H1 (cell line): ENCODE measurements around the gene MRTFB.

Source experiments
- CREB1 ChIP-seq: IDR thresholded peaks from 2 replicates; pipeline ENCODE4 v1.6.1; 2012; ENCODE audit warnings: inconsistent platforms
- EZH2 ChIP-seq: fragments of 200-600 bp; sonication (generic); IDR thresholded peaks from 2 replicates; pipeline ENCODE4 v1.7.1; 2012; ENCODE audit warnings: low read depth, mild to moderate bottlenecking, moderate library complexity, low read length, inconsistent platforms; ENCODE audit not compliant: severe bottlenecking
- GABPA ChIP-seq: IDR thresholded peaks from 2 replicates; pipeline ENCODE4 v1.6.1; 2011; ENCODE audit warnings: mild to moderate bottlenecking, low read length, moderate library complexity, borderline replicate concordance; ENCODE audit not compliant: insufficient read depth
- JUN ChIP-seq: IDR thresholded peaks from 2 replicates; pipeline ENCODE4 v1.6.1; 2011; ENCODE audit warnings: low read depth, mild to moderate bottlenecking, improper control_type of control experiment, low read length
- JUND ChIP-seq: IDR thresholded peaks from 2 replicates; pipeline ENCODE4 v1.6.1; 2011; ENCODE audit warnings: mild to moderate bottlenecking, improper control_type of control experiment, low read length
- POLR2A ChIP-seq, 2 experiments: IDR thresholded peaks; 1 replicate in 1 of 2; 2 replicates in 1 of 2; pipeline ENCODE4 v1.6.1; 2011; ENCODE audit warnings: low read depth in 2 of 2, low read length in 2 of 2, mild to moderate bottlenecking in 2 of 2; ENCODE audit errors: control extremely low read depth in 1 of 2
- POLR2AphosphoS5 ChIP-seq: IDR thresholded peaks from 2 replicates; pipeline ENCODE4 v1.6.1; 2011; ENCODE audit warnings: low read depth, low read length
- POU5F1 ChIP-seq: IDR thresholded peaks from 2 replicates; pipeline ENCODE4 v1.6.1; 2011; ENCODE audit warnings: low read depth, mild to moderate bottlenecking, low read length, moderate library complexity
- RFX5 ChIP-seq: IDR thresholded peaks from 2 replicates; pipeline ENCODE4 v1.6.1; 2011; ENCODE audit warnings: low read depth, low read length, improper control_type of control experiment, borderline replicate concordance
- RNF2 ChIP-seq: fragments of 200-900, 300-1000 bp; sonication (generic); IDR thresholded peaks from 2 replicates; pipeline ENCODE4 v1.7.1; 2016; ENCODE audit warnings: borderline replicate concordance, low read depth, mild to moderate bottlenecking, antibody characterized with exemption, low read length; ENCODE audit not compliant: poor library complexity, severe bottlenecking; ENCODE audit errors: missing control alignments
- TF ChIP-seq, protein P1 (sequence below), 3 experiments: IDR thresholded peaks; 1 replicate in 2 of 3; 2 replicates in 1 of 3; pipeline versions ENCODE4 v1.5.1 to v1.6.1; 2011; ENCODE audit warnings: low read length in 3 of 3, mild to moderate bottlenecking in 3 of 3, inconsistent platforms in 2 of 3, low read depth in 1 of 3, moderate library complexity in 1 of 3; ENCODE audit not compliant: insufficient read depth in 1 of 3; ENCODE audit errors: control extremely low read depth in 1 of 3

DNA sequence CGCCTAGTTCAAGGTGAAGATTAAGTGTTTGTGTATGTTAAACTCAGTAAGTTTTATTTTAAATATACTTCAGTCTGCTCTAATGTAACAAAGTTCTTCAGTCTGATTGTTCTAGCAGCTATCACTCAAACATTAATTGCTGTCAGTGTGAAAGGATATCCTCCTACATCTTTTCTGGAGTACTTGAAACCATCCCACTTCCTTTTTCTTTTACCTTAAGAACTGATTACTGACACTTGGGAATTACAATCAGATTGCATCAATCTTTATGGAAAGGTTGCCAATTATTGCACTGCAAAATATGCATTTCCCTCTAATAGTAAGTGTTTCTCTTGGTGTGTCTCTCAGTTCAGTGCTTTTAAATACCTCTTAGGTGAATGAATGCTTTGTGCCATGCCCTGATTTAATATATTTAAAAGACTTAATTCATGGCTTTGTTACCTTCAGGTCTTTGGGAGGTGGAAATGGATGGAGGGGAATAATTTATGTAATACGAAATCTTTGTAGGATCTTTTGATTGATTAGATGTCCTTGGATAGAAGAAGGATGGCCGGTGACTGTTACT, 16.6 kb downstream of the MRTFB start:
- no peak for TF ChIP-seq JUN
- TF ChIP-seq CREB1, result no peak
- TF ChIP-seq POLR2A (IDR thresholded peaks at IDR 0.05; ENCODE audit: control extremely low read depth in 1 of 2, low read depth in 2 of 2, low read length in 2 of 2), result no peak
- TF ChIP-seq, protein P1, sequence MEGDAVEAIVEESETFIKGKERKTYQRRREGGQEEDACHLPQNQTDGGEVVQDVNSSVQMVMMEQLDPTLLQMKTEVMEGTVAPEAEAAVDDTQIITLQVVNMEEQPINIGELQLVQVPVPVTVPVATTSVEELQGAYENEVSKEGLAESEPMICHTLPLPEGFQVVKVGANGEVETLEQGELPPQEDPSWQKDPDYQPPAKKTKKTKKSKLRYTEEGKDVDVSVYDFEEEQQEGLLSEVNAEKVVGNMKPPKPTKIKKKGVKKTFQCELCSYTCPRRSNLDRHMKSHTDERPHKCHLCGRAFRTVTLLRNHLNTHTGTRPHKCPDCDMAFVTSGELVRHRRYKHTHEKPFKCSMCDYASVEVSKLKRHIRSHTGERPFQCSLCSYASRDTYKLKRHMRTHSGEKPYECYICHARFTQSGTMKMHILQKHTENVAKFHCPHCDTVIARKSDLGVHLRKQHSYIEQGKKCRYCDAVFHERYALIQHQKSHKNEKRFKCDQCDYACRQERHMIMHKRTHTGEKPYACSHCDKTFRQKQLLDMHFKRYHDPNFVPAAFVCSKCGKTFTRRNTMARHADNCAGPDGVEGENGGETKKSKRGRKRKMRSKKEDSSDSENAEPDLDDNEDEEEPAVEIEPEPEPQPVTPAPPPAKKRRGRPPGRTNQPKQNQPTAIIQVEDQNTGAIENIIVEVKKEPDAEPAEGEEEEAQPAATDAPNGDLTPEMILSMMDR (IDR thresholded peaks at IDR 0.05; ENCODE audit: control extremely low read depth in 1 of 3, insufficient read depth in 1 of 3, low read depth in 1 of 3, low read length in 3 of 3), result no peak
- TF ChIP-seq GABPA, result no peak
- no peak for TF ChIP-seq POU5F1
- TF ChIP-seq RFX5, result no peak
- no peak for TF ChIP-seq EZH2
- no peak for TF ChIP-seq JUND
- no peak for TF ChIP-seq POLR2AphosphoS5
- no peak for TF ChIP-seq RNF2
